Esophagus squamous epithelium (tissue), 4 donors: ENCODE results near the gene EMB.

Experiments
- POLR2A ChIP-seq, 4 donors: fragments of 450-650 bp; IDR thresholded peaks; one replicate each; pipeline ENCODE4 v1.6.1; 2017; ENCODE audit warnings: antibody characterized with exemption in 4 of 4, mild to moderate bottlenecking in 4 of 4, moderate library complexity in 3 of 4
- TF ChIP-seq, protein P1 (sequence below), 6 experiments: fragments of 450-650 bp in 4 of 6; fragments of 200-600 bp in 2 of 6; sonication (generic) in 2 of 6; IDR thresholded peaks; one replicate each; pipeline ENCODE4 v1.5.1; 2016 to 2019; ENCODE audit warnings: antibody characterized with exemption in 6 of 6, mild to moderate bottlenecking in 4 of 6, moderate library complexity in 4 of 6

- TF ChIP-seq, protein P1, sequence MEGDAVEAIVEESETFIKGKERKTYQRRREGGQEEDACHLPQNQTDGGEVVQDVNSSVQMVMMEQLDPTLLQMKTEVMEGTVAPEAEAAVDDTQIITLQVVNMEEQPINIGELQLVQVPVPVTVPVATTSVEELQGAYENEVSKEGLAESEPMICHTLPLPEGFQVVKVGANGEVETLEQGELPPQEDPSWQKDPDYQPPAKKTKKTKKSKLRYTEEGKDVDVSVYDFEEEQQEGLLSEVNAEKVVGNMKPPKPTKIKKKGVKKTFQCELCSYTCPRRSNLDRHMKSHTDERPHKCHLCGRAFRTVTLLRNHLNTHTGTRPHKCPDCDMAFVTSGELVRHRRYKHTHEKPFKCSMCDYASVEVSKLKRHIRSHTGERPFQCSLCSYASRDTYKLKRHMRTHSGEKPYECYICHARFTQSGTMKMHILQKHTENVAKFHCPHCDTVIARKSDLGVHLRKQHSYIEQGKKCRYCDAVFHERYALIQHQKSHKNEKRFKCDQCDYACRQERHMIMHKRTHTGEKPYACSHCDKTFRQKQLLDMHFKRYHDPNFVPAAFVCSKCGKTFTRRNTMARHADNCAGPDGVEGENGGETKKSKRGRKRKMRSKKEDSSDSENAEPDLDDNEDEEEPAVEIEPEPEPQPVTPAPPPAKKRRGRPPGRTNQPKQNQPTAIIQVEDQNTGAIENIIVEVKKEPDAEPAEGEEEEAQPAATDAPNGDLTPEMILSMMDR (IDR thresholded peaks at IDR 0.05), result no peak
- no peak for TF ChIP-seq POLR2A (IDR thresholded peaks at IDR 0.05)
Observed at GRCh38 chr5:50352382-50352781, 88.7 kb downstream of the EMB start.
